Loucy (cell line): Measurements from ENCODE around the gene EMSY.

Experiments used
- H2AFZ ChIP-seq: fragments of 200-600 bp; sonication (generic); 2 replicates; pipeline ENCODE4 v1.6.0; 2016; ENCODE audit warnings: antibody characterized with exemption, mild to moderate bottlenecking, low read length, moderate library complexity
- H3F3A ChIP-seq: fragments of 200-600 bp; 2 replicates; pipeline ENCODE4 v1.6.0; 2016; ENCODE audit warnings: antibody characterized with exemption, low read depth, mild to moderate bottlenecking
- H3K27me3 ChIP-seq: fragments of 200-600 bp; sonication (generic); 2 replicates; pipeline ENCODE4 v1.6.1; 2014; ENCODE audit warnings: low read length, mild to moderate bottlenecking; ENCODE audit not compliant: insufficient read depth, poor library complexity, severe bottlenecking
- H3K36me3 ChIP-seq: fragments of 200-600 bp; sonication (generic); 2 replicates; pipeline ENCODE4 v1.6.1; 2016; ENCODE audit warnings: low read length; ENCODE audit not compliant: insufficient read depth
- H3K4me1 ChIP-seq: fragments of 200-600 bp; sonication (generic); 2 replicates; pipeline ENCODE4 v1.5.1; 2014; ENCODE audit warnings: low read length, mild to moderate bottlenecking; ENCODE audit not compliant: insufficient read depth, poor library complexity, severe bottlenecking
- H3K4me2 ChIP-seq: fragments of 200-600 bp; sonication (generic); 2 replicates; pipeline ENCODE4 v1.6.0; 2014; ENCODE audit warnings: antibody characterized with exemption, low read length, low read depth, mild to moderate bottlenecking; ENCODE audit not compliant: poor library complexity, severe bottlenecking
- H3K4me3 ChIP-seq: fragments of 200-600 bp; sonication (generic); 2 replicates; pipeline ENCODE4 v1.5.1; 2014; ENCODE audit warnings: low read length, mild to moderate bottlenecking, mixed read lengths; ENCODE audit not compliant: poor library complexity, severe bottlenecking
- H3K79me2 ChIP-seq: fragments of 200-600 bp; sonication (generic); 2 replicates; pipeline ENCODE4 v1.6.1; 2014; ENCODE audit warnings: low read length; ENCODE audit not compliant: insufficient read depth
- H3K9ac ChIP-seq: fragments of 200-600 bp; sonication (generic); 2 replicates; pipeline ENCODE4 v1.6.0; 2014; ENCODE audit warnings: mild to moderate bottlenecking, low read depth, low read length, moderate library complexity; ENCODE audit not compliant: poor library complexity, severe bottlenecking
- H3K9me2 ChIP-seq: fragments of 200-600 bp; sonication (generic); replicated peaks from 2 replicates; pipeline ENCODE4 v1.6.1; 2016; ENCODE audit warnings: low read depth, low read length, mixed read lengths
- H3K9me3 ChIP-seq: fragments of 200-600 bp; sonication (generic); 2 replicates; pipeline ENCODE4 v1.6.1; 2014; ENCODE audit warnings: mild to moderate bottlenecking, antibody characterized with exemption, low read length, low read depth; ENCODE audit not compliant: insufficient read depth
- H4K20me1 ChIP-seq: fragments of 200-600 bp; sonication (generic); 2 replicates; pipeline ENCODE4 v1.6.0; 2014; ENCODE audit warnings: antibody characterized with exemption, low read length, mild to moderate bottlenecking; ENCODE audit not compliant: insufficient read depth, poor library complexity, severe bottlenecking
- EZH2phosphoT487 ChIP-seq: fragments of 200-600 bp; IDR thresholded peaks from 2 replicates; pipeline ENCODE4 v1.6.1; 2018; ENCODE audit warnings: antibody characterized with exemption, mild to moderate bottlenecking, moderate library complexity, borderline replicate concordance
- TF ChIP-seq, protein P1 (sequence below): fragments of 200-600 bp; sonication (generic); conservative IDR thresholded peaks from 2 replicates; pipeline ENCODE4 v1.5.1; 2014; ENCODE audit warnings: mild to moderate bottlenecking, antibody characterized with exemption, low read length

The EMSY gene

GRCh38 chr11:76551400-76551799 lies 106.6 kb downstream of the EMSY start:
- no peak for TF ChIP-seq EZH2phosphoT487
- TF ChIP-seq, protein P1, sequence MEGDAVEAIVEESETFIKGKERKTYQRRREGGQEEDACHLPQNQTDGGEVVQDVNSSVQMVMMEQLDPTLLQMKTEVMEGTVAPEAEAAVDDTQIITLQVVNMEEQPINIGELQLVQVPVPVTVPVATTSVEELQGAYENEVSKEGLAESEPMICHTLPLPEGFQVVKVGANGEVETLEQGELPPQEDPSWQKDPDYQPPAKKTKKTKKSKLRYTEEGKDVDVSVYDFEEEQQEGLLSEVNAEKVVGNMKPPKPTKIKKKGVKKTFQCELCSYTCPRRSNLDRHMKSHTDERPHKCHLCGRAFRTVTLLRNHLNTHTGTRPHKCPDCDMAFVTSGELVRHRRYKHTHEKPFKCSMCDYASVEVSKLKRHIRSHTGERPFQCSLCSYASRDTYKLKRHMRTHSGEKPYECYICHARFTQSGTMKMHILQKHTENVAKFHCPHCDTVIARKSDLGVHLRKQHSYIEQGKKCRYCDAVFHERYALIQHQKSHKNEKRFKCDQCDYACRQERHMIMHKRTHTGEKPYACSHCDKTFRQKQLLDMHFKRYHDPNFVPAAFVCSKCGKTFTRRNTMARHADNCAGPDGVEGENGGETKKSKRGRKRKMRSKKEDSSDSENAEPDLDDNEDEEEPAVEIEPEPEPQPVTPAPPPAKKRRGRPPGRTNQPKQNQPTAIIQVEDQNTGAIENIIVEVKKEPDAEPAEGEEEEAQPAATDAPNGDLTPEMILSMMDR, result peak; percentile 51
- Histone ChIP-seq H3K27me3 (no peaks in the 10 kb centered on the region), H4K20me1 (no peaks in the 10 kb centered on the region), H3K9ac (no peak overlapping the region), H3K36me3 (peaks cover 11% of the 10 kb centered on the region; the same call in 1 of the 2 replicates), H3K9me2 (no peaks in the 10 kb centered on the region), H3K4me3 (no peak overlapping the region), H3K79me2 (no peaks in the 10 kb centered on the region), H3F3A (no peaks in the 10 kb centered on the region), H3K9me3 (no peaks in the 10 kb centered on the region), H2AFZ (no peak overlapping the region), H3K4me2 (no peak overlapping the region), H3K4me1 (no peaks in the 10 kb centered on the region)

DNA sequence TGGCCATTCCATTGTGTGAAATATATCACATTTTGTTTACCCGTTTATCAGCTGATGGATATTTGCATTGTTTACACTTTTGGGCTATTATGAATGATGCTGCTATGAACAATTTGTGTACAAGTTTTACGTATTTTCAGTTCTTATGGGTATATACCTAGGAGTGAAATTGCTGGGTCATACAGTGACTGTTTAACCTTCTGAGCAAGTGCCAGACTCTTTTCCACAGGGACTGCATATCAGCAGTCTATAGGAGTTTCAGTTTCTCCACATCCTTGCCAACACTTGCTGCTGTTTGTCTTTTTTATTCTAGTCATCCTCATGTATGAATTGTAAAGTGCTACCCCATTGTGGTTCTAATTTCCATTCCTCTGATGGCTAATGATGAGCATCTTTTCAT lies 108.2 kb downstream of the EMSY start:
- H3K9me2 ChIP-seq, result no peaks in the 10 kb centered on the region
- TF ChIP-seq, protein P1, result no peak
- TF ChIP-seq EZH2phosphoT487, result no peak
- H3F3A ChIP-seq, result no peaks in the 10 kb centered on the region
- no peak overlapping the region for H2AFZ ChIP-seq
- H3K4me3 ChIP-seq, result no peak overlapping the region
- no peak overlapping the region for H3K4me2 ChIP-seq
- H3K79me2 ChIP-seq, result no peaks in the 10 kb centered on the region
- H3K9ac ChIP-seq, result no peak overlapping the region
- H3K36me3 ChIP-seq, result no peaks in the 10 kb centered on the region; the same call in 1 of the 2 replicates
- H3K27me3 ChIP-seq, result no peaks in the 10 kb centered on the region
- no peaks in the 10 kb centered on the region for H4K20me1 ChIP-seq
- H3K9me3 ChIP-seq, result no peaks in the 10 kb centered on the region
- no peaks in the 10 kb centered on the region for H3K4me1 ChIP-seq

DNA sequence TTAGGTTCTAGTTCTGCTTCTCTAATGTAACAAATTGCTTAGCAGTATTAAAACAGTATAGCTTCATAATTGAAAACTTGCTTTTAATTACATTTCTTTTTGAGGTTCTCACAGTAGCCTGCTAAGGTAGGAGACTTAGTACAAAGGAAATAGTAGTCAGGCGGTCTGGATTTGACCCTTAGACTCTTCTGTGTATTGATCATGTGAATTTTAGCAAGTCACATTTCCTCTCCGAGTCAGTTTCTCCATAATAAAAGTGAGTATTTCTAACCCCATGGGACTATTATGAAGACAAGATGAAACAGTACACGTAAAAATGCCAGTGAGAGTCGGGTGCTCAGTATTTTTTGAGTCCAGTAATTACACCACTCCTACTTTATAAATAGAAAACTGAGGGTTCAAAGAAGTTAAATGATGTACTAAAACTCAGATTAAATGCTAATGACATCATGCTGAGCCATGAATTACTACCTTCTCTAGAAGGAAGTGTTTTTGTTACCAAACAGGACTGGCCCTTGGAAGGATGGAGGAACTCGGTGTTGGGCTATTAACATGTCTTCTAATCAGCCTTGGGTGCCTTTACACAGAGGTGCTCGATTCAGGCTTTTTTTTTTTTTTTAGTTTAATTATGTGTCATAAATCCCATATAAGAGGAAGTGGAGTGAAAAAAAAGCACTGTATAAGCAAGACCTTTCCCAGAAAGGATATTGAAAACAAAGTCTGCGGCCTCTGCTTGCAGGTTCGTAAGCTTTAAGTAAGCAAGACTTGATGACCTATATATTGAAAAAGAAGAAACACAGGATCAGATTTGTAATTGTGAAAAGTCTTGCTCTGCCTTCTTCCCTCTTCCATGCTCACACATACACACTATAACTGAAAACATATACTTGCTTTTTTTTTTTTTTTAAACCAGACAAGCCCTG lies 109.0 kb downstream of the EMSY start:
- Histone ChIP-seq H3K9me2 (no peaks in the 10 kb centered on the region), H3K4me2 (no peak overlapping the region), H3K9me3 (no peaks in the 10 kb centered on the region)

More for the DNA sequence above, 109.0 kb downstream of the EMSY start:
- no peaks in the 10 kb centered on the region for H3F3A ChIP-seq
- no peaks in the 10 kb centered on the region for H4K20me1 ChIP-seq
- H3K4me3 ChIP-seq, result no peak overlapping the region
- no peaks in the 10 kb centered on the region for H3K27me3 ChIP-seq
- H3K79me2 ChIP-seq, result no peaks in the 10 kb centered on the region
- no peaks in the 10 kb centered on the region for H3K4me1 ChIP-seq
- H3K36me3 ChIP-seq, result no peaks in the 10 kb centered on the region; the same call in 1 of the 2 replicates
- TF ChIP-seq, protein P1, result no peak
- no peak for TF ChIP-seq EZH2phosphoT487
- no peak overlapping the region for H2AFZ ChIP-seq
- H3K9ac ChIP-seq, result no peak overlapping the region
